Neural progenitor cell (in vitro differentiated cells): ENCODE measurements around the gene SLC2A8. TPM values are rescaled to one million over a fixed set of nuclear protein-coding genes. Genes with fewer than 3 reads are reported as not detected.

ENCODE experiments used
- DNase-seq: peaks from one replicate; pipeline ENCODE4 v3.0.0-alpha.2; 2016; ENCODE audit warnings: low spot score
- H2AFZ ChIP-seq: fragments of 200-600 bp; sonication (generic); replicated peaks from 2 replicates; pipeline ENCODE4 v1.6.1; 2016; ENCODE audit warnings: antibody characterized with exemption
- H3F3A ChIP-seq: fragments of 200-600 bp; sonication (generic); 2 replicates; pipeline ENCODE4 v1.6.1; 2016; ENCODE audit warnings: antibody characterized with exemption, low read depth
- H3K27ac ChIP-seq: fragments of 200-600 bp; sonication (generic); 2 replicates; pipeline ENCODE4 v1.5.1; 2016; ENCODE audit warnings: mild to moderate bottlenecking
- H3K27me3 ChIP-seq: fragments of 200-600 bp; sonication (generic); 2 replicates; pipeline ENCODE4 v1.6.1; 2016; ENCODE audit warnings: mild to moderate bottlenecking, moderate library complexity
- H3K36me3 ChIP-seq: fragments of 200-600 bp; sonication (generic); 2 replicates; pipeline ENCODE4 v1.5.1; 2016
- H3K4me1 ChIP-seq: fragments of 200-600 bp; sonication (generic); 2 replicates; pipeline ENCODE4 v1.6.1; 2016; ENCODE audit warnings: mixed run types
- H3K4me2 ChIP-seq: fragments of 200-600 bp; sonication (generic); 2 replicates; pipeline ENCODE4 v1.6.1; 2016
- H3K4me3 ChIP-seq: fragments of 200-600 bp; sonication (generic); 2 replicates; pipeline ENCODE4 v1.5.1; 2016
- H3K79me2 ChIP-seq: fragments of 200-600 bp; sonication (generic); 2 replicates; pipeline ENCODE4 v1.6.1; 2016; ENCODE audit warnings: low read depth
- H3K9ac ChIP-seq: fragments of 200-600 bp; sonication (generic); 2 replicates; pipeline ENCODE4 v1.6.1; 2016
- H3K9me3 ChIP-seq: fragments of 200-600 bp; sonication (generic); 2 replicates; pipeline ENCODE4 v1.5.1; 2016; ENCODE audit warnings: low read depth
- H4K20me1 ChIP-seq: fragments of 200-600 bp; sonication (generic); 2 replicates; pipeline ENCODE4 v1.6.1; 2016; ENCODE audit warnings: low read depth
- H3K27ac Mint-ChIP-seq: 3 replicates; pipeline ENCODE4 v1.8.0; 2021; ENCODE audit warnings: mixed read lengths
- H3K27me3 Mint-ChIP-seq: 2 replicates; pipeline ENCODE4 v1.8.0; 2022; ENCODE audit warnings: low read depth, mild to moderate bottlenecking, inconsistent platforms, moderate library complexity, mixed read lengths; ENCODE audit not compliant: insufficient read depth
- H3K36me3 Mint-ChIP-seq: 3 replicates; pipeline ENCODE4 v1.8.0; 2021; ENCODE audit warnings: mixed read lengths
- H3K4me1 Mint-ChIP-seq: 3 replicates; pipeline ENCODE4 v1.8.0; 2021; ENCODE audit warnings: mixed read lengths
- H3K4me3 Mint-ChIP-seq: 3 replicates; pipeline ENCODE4 v1.8.0; 2021; ENCODE audit warnings: mild to moderate bottlenecking, moderate library complexity, mixed read lengths
- H3K9me3 Mint-ChIP-seq: 3 replicates; pipeline ENCODE4 v1.8.0; 2020; ENCODE audit warnings: mixed read lengths
- EZH2 ChIP-seq: fragments of 200-600 bp; sonication (generic); IDR thresholded peaks from 2 replicates; pipeline ENCODE4 v1.6.1; 2017; ENCODE audit warnings: antibody characterized with exemption, mild to moderate bottlenecking, moderate library complexity
- EZH2phosphoT487 ChIP-seq: fragments of 200-600 bp; sonication (generic); IDR thresholded peaks from 2 replicates; pipeline ENCODE4 v1.6.1; 2017; ENCODE audit warnings: antibody characterized with exemption
- total RNA-seq: library from RNA; depleted of rRNA; stranded (reverse); fragments of >200 nt; gene quantifications from 2 replicates; pipeline ENCODE4 v1.2.3, GENCODE V29; 2015; ENCODE audit warnings: low replicate concordance
- TF ChIP-seq, protein P1 (sequence below): fragments of 200-600 bp; sonication (generic); IDR thresholded peaks from 2 replicates; pipeline ENCODE4 v1.5.1; 2017; ENCODE audit warnings: antibody characterized with exemption, mild to moderate bottlenecking

SLC2A8 gene
- total RNA-seq, 1 donor from 2014 or later: 9.4 TPM

DNA sequence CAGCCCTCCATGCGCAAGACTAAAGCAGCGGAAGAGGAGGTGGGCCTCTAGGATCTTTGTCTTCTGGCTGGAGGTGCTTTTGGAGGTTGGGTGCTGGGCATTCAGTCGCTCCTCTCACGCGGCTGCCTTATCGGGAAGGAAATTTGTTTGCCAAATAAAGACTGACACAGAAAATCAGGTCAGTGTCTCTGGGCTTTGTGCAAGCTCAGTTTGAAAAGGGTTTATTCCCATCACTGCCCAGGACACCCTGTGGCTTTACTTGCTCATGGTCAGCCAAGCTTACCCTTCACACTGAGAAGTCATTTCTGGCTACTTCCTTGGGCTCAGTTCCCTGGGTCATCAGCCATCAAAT, 10.5 kb downstream of the SLC2A8 start:
- TF ChIP-seq, protein P1, sequence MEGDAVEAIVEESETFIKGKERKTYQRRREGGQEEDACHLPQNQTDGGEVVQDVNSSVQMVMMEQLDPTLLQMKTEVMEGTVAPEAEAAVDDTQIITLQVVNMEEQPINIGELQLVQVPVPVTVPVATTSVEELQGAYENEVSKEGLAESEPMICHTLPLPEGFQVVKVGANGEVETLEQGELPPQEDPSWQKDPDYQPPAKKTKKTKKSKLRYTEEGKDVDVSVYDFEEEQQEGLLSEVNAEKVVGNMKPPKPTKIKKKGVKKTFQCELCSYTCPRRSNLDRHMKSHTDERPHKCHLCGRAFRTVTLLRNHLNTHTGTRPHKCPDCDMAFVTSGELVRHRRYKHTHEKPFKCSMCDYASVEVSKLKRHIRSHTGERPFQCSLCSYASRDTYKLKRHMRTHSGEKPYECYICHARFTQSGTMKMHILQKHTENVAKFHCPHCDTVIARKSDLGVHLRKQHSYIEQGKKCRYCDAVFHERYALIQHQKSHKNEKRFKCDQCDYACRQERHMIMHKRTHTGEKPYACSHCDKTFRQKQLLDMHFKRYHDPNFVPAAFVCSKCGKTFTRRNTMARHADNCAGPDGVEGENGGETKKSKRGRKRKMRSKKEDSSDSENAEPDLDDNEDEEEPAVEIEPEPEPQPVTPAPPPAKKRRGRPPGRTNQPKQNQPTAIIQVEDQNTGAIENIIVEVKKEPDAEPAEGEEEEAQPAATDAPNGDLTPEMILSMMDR: no peak
- TF ChIP-seq EZH2phosphoT487 (no peak), EZH2 (no peak)
- Mint-ChIP-seq H3K9me3 (no peaks in the 10 kb centered on the region), H3K27ac (peak overlapping the region; percentile 43), H3K4me1 (peaks cover 18% of the 10 kb centered on the region), H3K36me3 (no peaks in the 10 kb centered on the region), H3K4me3 (peak overlapping the region; percentile 33), H3K27me3 (no peaks in the 10 kb centered on the region)
- no peak for DNase-seq
- Histone ChIP-seq H3K27ac (no peak overlapping the region), H3K9me3 (no peaks in the 10 kb centered on the region), H3K4me2 (no peak overlapping the region), H3K4me1 (no peaks in the 10 kb centered on the region), H3K4me3 (no peak overlapping the region), H3K27me3 (no peaks in the 10 kb centered on the region), H3K9ac (no peak overlapping the region), H4K20me1 (no peaks in the 10 kb centered on the region), H3F3A (no peaks in the 10 kb centered on the region), H3K79me2 (no peaks in the 10 kb centered on the region), H3K36me3 (no peaks in the 10 kb centered on the region), H2AFZ (no peak overlapping the region)

- no peaks in the 10 kb centered on the region for H3K9me3 ChIP-seq
- TF ChIP-seq, protein P1: no peak
- TF ChIP-seq EZH2 (no peak), EZH2phosphoT487 (no peak)
- H3K36me3 ChIP-seq: no peaks in the 10 kb centered on the region
- H3F3A ChIP-seq: no peaks in the 10 kb centered on the region
- peaks cover 14% of the 10 kb centered on the region for H3K4me1 Mint-ChIP-seq
- H3K4me3 Mint-ChIP-seq: no peak overlapping the region
- H3K4me1 ChIP-seq: no peaks in the 10 kb centered on the region
- H3K27me3 Mint-ChIP-seq: peaks cover under 1% of the 10 kb centered on the region
- no peak overlapping the region for H3K27ac Mint-ChIP-seq
- H3K9ac ChIP-seq: no peak overlapping the region
- no peak overlapping the region for H3K4me3 ChIP-seq
- H3K79me2 ChIP-seq: no peaks in the 10 kb centered on the region
- peaks cover 6% of the 10 kb centered on the region for H3K36me3 Mint-ChIP-seq
- no peak overlapping the region for H3K27ac ChIP-seq
- no peak for DNase-seq
- no peaks in the 10 kb centered on the region for H3K9me3 Mint-ChIP-seq
- H3K4me2 ChIP-seq: no peak overlapping the region
- H3K27me3 ChIP-seq: no peaks in the 10 kb centered on the region
- no peak overlapping the region for H2AFZ ChIP-seq
- H4K20me1 ChIP-seq: no peaks in the 10 kb centered on the region
Observed at GRCh38 chr9:127411122-127411521, 14.2 kb downstream of the SLC2A8 start.

DNA sequence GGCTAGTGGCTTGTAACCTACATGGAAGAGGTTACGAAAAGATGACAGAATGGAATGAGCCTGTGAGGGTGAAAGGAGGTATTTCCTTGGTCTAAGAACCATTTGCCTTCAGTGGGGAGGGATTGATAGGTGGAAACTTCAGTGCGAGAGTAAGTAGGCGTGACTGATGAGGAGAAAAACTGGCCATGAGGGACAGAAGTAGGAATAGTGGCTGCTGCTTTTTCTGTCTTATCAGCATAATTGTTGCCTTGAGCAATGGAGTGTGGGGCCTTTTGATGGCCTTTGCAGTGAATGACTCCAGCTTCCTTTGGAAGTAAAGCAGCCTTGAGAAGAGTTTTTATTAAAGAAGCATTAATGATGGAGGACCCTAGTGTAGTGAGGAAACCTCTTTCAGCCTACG, 18.2 kb downstream of the SLC2A8 start:
- Mint-ChIP-seq H3K27ac (no peak overlapping the region), H3K4me3 (no peak overlapping the region)

More for the DNA sequence above, 18.2 kb downstream of the SLC2A8 start:
- TF ChIP-seq EZH2 (no peak), EZH2phosphoT487 (no peak)
- TF ChIP-seq, protein P1: no peak
- Mint-ChIP-seq H3K4me1 (no peaks in the 10 kb centered on the region), H3K9me3 (no peaks in the 10 kb centered on the region), H3K27me3 (peaks cover 8% of the 10 kb centered on the region), H3K36me3 (peaks cover 9% of the 10 kb centered on the region)
- no peak for DNase-seq
- Histone ChIP-seq H3K27me3 (no peaks in the 10 kb centered on the region), H3F3A (no peaks in the 10 kb centered on the region), H3K9me3 (no peaks in the 10 kb centered on the region), H3K9ac (no peak overlapping the region), H3K36me3 (no peaks in the 10 kb centered on the region), H3K4me2 (no peak overlapping the region), H3K4me1 (peaks cover 5% of the 10 kb centered on the region), H3K27ac (no peak overlapping the region), H3K4me3 (no peak overlapping the region), H4K20me1 (no peaks in the 10 kb centered on the region), H3K79me2 (no peaks in the 10 kb centered on the region), H2AFZ (no peak overlapping the region)
